ENCODE data around the gene TRAPPC5.

The TRAPPC5 gene

GRCh38 chr19:7677669-7678311 lies 2.8 kb upstream of the TRAPPC5 start:
- DNase-seq = no peak

- DNase-seq = no peak
Observed at GRCh38 chr19:7678971-7679751, 1.5 kb upstream of the TRAPPC5 start.

GRCh38 chr19:7679771-7680605 lies 645 bp upstream of the TRAPPC5 start:
- no peak for DNase-seq

GRCh38 chr19:7681340-7682174 lies 924 bp downstream of the TRAPPC5 start:
- peak; percentile 69 for DNase-seq

GRCh38 chr19:7682175-7682855 lies 1.7 kb downstream of the TRAPPC5 start:
- no peak for DNase-seq

GRCh38 chr19:7685546-7686445 lies 5.2 kb downstream of the TRAPPC5 start:
- DNase-seq = no peak

GRCh38 chr19:7687177-7687576 lies 6.5 kb downstream of the TRAPPC5 start:
- DNase-seq = no peak

- DNase-seq = no peak
Observed at GRCh38 chr19:7689165-7689564, 8.5 kb downstream of the TRAPPC5 start.

- no peak for DNase-seq
Observed at GRCh38 chr19:7690779-7691258, 10.2 kb downstream of the TRAPPC5 start.

- DNase-seq = no peak
Observed at GRCh38 chr19:7691497-7691896, 10.9 kb downstream of the TRAPPC5 start.

GRCh38 chr19:7692417-7693088 lies 11.9 kb downstream of the TRAPPC5 start:
- no peak for DNase-seq

- no peak for DNase-seq
Observed at GRCh38 chr19:7694499-7694898, 13.9 kb downstream of the TRAPPC5 start.

GRCh38 chr19:7697721-7698287 lies 17.2 kb downstream of the TRAPPC5 start:
- DNase-seq = no peak

GRCh38 chr19:7698583-7698982 lies 17.9 kb downstream of the TRAPPC5 start:
- no peak for DNase-seq

- no peak for DNase-seq
Observed at GRCh38 chr19:7699003-7699402, 18.4 kb downstream of the TRAPPC5 start.

GRCh38 chr19:7699417-7700401 lies 19.1 kb downstream of the TRAPPC5 start:
- DNase-seq = no peak

- DNase-seq = no peak
Observed at GRCh38 chr19:7701049-7701653, 20.5 kb downstream of the TRAPPC5 start.

Measured in midbrain (tissue), 1 donor.